HCT116 (cell line): ENCODE measurements around the gene DCST2. TPM values are rescaled to one million over a fixed set of nuclear protein-coding genes. Genes with fewer than 3 reads are reported as not detected.
A peak's percentile ranks its signal among the peaks of the same experiment; 100 is the strongest.

Source experiments
- ATAC-seq: fragments of 200-7000 bp; cut with Tn5 transposase; 2 replicates; pipeline ENCODE4 v1.9.1; 2020; ENCODE audit warnings: mild to moderate bottlenecking, moderate library complexity
- BruUV-seq: library from RNA; stranded (reverse); fragments of 400-500 nt; replicated peaks from 2 replicates; lab custom pipeline; 2021; lab: Mats Ljungman, UMichigan
- CTCF ChIA-PET: fragments of 300-600 bp; sonication (Branson Sonifier 250); formaldehyde crosslinking; loops from one replicate; lab custom pipeline; 2021; ENCODE audit warnings: antibody characterized with exemption; lab: Charles Lee
- POLR2A ChIA-PET: fragments of 300-600, 350-600 bp; sonication (Branson Sonifier 250); formaldehyde crosslinking; loops from one replicate; lab custom pipeline; 2021; ENCODE audit warnings: antibody characterized with exemption; lab: Charles Lee
- RAD21 ChIA-PET, 2 experiments: fragments of 300-600 bp; sonication (Branson Sonifier 250); formaldehyde crosslinking; loops; one replicate each; lab custom pipeline; 2023; ENCODE audit warnings: low total read pairs in 2 of 2; ENCODE audit not compliant: uncharacterized antibody in 2 of 2, unreplicated experiment in 2 of 2, low non-redundant PET in 1 of 2; lab: Charles Lee
- DNase-seq: peaks from one replicate; pipeline ENCODE4 v3.0.0-alpha.2; 2010; ENCODE audit warnings: low read depth, low spot score
- H2AFZ ChIP-seq: fragments of 200-600 bp; shearing (Covaris generic), sonication (generic); 2 replicates; pipeline ENCODE4 v1.6.1; 2017; ENCODE audit warnings: low read depth, mixed run types, mixed read lengths, antibody characterized with exemption, low read length; ENCODE audit not compliant: poor library complexity, severe bottlenecking
- H3K27ac ChIP-seq: 2 replicates; pipeline ENCODE4 v1.5.1; 2012; ENCODE audit warnings: low read depth, low read length
- H3K27me3 ChIP-seq: fragments of 200-600 bp; sonication (generic); 2 replicates; pipeline ENCODE4 v1.6.1; 2016; ENCODE audit warnings: mixed run types, low read length, mixed read lengths; ENCODE audit not compliant: insufficient read depth
- H3K36me3 ChIP-seq, 2 experiments: fragments of 200-500 bp in 1 of 2; fragments of 200-600 bp in 1 of 2; sonication (Bioruptor generic) in 1 of 2; sonication (generic) in 1 of 2; 2 replicates each; pipeline versions ENCODE4 v1.5.1 to v1.6.1; 2014 to 2016; ENCODE audit warnings: low read length in 2 of 2, inconsistent platforms in 1 of 2, mixed read lengths in 1 of 2, mixed run types in 1 of 2; ENCODE audit not compliant: insufficient read depth in 2 of 2, control insufficient read depth in 1 of 2
- H3K4me1 ChIP-seq, 2 experiments: fragments of 200-600 bp in 1 of 2; sonication (generic) in 1 of 2; 2 replicates each; pipeline versions ENCODE4 v1.5.1 to v1.6.1; 2012 to 2017; ENCODE audit warnings: low read length in 2 of 2, inconsistent platforms in 1 of 2, mild to moderate bottlenecking in 1 of 2, mixed read lengths in 1 of 2, mixed run types in 1 of 2, moderate library complexity in 1 of 2; ENCODE audit not compliant: insufficient read depth in 2 of 2, control insufficient read depth in 1 of 2
- H3K4me2 ChIP-seq: fragments of 200-600 bp; sonication (generic); 2 replicates; pipeline ENCODE4 v1.6.1; 2017; ENCODE audit warnings: mixed run types, low read length, mixed read lengths
- H3K4me3 ChIP-seq, 2 experiments: fragments of 200-600 bp in 1 of 2; sonication (generic) in 1 of 2; replicated peaks in 1 of 2; 2 replicates each; pipeline ENCODE4 v1.5.1; 2011 to 2016; ENCODE audit warnings: low read length in 2 of 2, control low read depth in 1 of 2, low read depth in 1 of 2, mild to moderate bottlenecking in 1 of 2, mixed read lengths in 1 of 2, mixed run types in 1 of 2
- H3K79me2 ChIP-seq: fragments of 200-600 bp; sonication (generic); 2 replicates; pipeline ENCODE4 v1.6.1; 2017; ENCODE audit warnings: mild to moderate bottlenecking, mixed run types, low read length, moderate library complexity, mixed read lengths; ENCODE audit not compliant: insufficient read depth
- H3K9ac ChIP-seq: fragments of 200-600 bp; sonication (generic); 2 replicates; pipeline ENCODE4 v1.6.1; 2016; ENCODE audit warnings: low read length, mixed read lengths
- H3K9me2 ChIP-seq: fragments of 200-600 bp; sonication (generic), shearing (Covaris generic); 2 replicates; pipeline ENCODE4 v1.6.1; 2017; ENCODE audit warnings: mixed run types, mild to moderate bottlenecking, moderate library complexity; ENCODE audit not compliant: insufficient read depth
- H3K9me3 ChIP-seq, 2 experiments: fragments of 200-500 bp in 1 of 2; fragments of 200-600 bp in 1 of 2; sonication (Bioruptor generic) in 1 of 2; sonication (generic) in 1 of 2; 2 replicates each; pipeline ENCODE4 v1.6.1; 2014 to 2017; ENCODE audit warnings: low read length in 2 of 2, mixed read lengths in 2 of 2, inconsistent platforms in 1 of 2, low read depth in 1 of 2, mild to moderate bottlenecking in 1 of 2, mixed run types in 1 of 2, moderate library complexity in 1 of 2; ENCODE audit not compliant: control insufficient read depth in 1 of 2, insufficient read depth in 1 of 2
- H4K20me1 ChIP-seq: fragments of 200-600 bp; sonication (generic), shearing (Covaris generic); 2 replicates; pipeline ENCODE4 v1.6.1; 2017; ENCODE audit warnings: mixed run types, mild to moderate bottlenecking, moderate library complexity; ENCODE audit not compliant: insufficient read depth
- CBX3 ChIP-seq: IDR thresholded peaks from 2 replicates; pipeline ENCODE4 v1.6.1; 2012; ENCODE audit warnings: low read depth
- CEBPB ChIP-seq: IDR thresholded peaks from 2 replicates; pipeline ENCODE4 v1.6.1; 2012; ENCODE audit warnings: low read depth
- CTCF ChIP-seq, 3 experiments: fragments of 200-600 bp in 1 of 3; sonication (generic) in 1 of 3; IDR thresholded peaks in 2 of 3; conservative IDR thresholded peaks in 1 of 3; 2 replicates each; pipeline ENCODE4 v1.5.1; 2012 to 2017; ENCODE audit warnings: low read depth in 2 of 3, low read length in 2 of 3, antibody characterized with exemption in 1 of 3, borderline replicate concordance in 1 of 3, control low read depth in 1 of 3, mild to moderate bottlenecking in 1 of 3, mixed read lengths in 1 of 3, mixed run types in 1 of 3, moderate library complexity in 1 of 3; ENCODE audit not compliant: insufficient read depth in 1 of 3
- EGR1 ChIP-seq: IDR thresholded peaks from 2 replicates; pipeline ENCODE4 v1.6.1; 2012; ENCODE audit warnings: low read depth
- ELF1 ChIP-seq: IDR thresholded peaks from 2 replicates; pipeline ENCODE4 v1.6.1; 2012; ENCODE audit warnings: low read depth, borderline replicate concordance
- EZH2 ChIP-seq: fragments of 200-600 bp; sonication (generic); IDR thresholded peaks from 2 replicates; pipeline ENCODE4 v1.6.1; 2017; ENCODE audit warnings: antibody characterized with exemption, mixed run types
- EZH2phosphoT487 ChIP-seq: fragments of 200-600 bp; IDR thresholded peaks from 2 replicates; pipeline ENCODE4 v1.6.1; 2018; ENCODE audit warnings: antibody characterized with exemption, borderline replicate concordance
- FOSL1 ChIP-seq: IDR thresholded peaks from 2 replicates; pipeline ENCODE4 v1.6.1; 2012; ENCODE audit warnings: low read depth
- POLR2A ChIP-seq: IDR thresholded peaks from 2 replicates; pipeline ENCODE4 v1.7.0; 2011; ENCODE audit warnings: borderline replicate concordance; ENCODE audit not compliant: insufficient read depth, insufficient read length; ENCODE audit errors: extremely low read depth
- RAD21 ChIP-seq: IDR thresholded peaks from 2 replicates; pipeline ENCODE4 v1.6.1; 2012; ENCODE audit warnings: low read depth, mild to moderate bottlenecking
- SP1 ChIP-seq: IDR thresholded peaks from 2 replicates; pipeline ENCODE4 v1.6.1; 2012; ENCODE audit warnings: low read depth
- SRF ChIP-seq: IDR thresholded peaks from 2 replicates; pipeline ENCODE4 v1.6.1; 2012; ENCODE audit warnings: low read depth
- TCF7L2 ChIP-seq: IDR thresholded peaks from 2 replicates; pipeline ENCODE4 v1.7.0; 2011; ENCODE audit warnings: borderline replicate concordance, inconsistent platforms; ENCODE audit not compliant: insufficient read depth, insufficient read length; ENCODE audit errors: extremely low read depth
- YY1 ChIP-seq: IDR thresholded peaks from 2 replicates; pipeline ENCODE4 v1.6.1; 2011; ENCODE audit warnings: low read length, low read depth, moderate library complexity, mild to moderate bottlenecking; ENCODE audit not compliant: insufficient replicate concordance; ENCODE audit errors: extremely low read depth
- intact Hi-C: fragments of 100-400 bp; cut with micrococcal nuclease; formaldehyde crosslinking; loops from 2 replicates; pipeline ENCODE4 v1.10.0; 2022
- total RNA-seq: library from RNA; stranded (reverse); gene quantifications from one replicate; pipeline ENCODE4 v1.2.1, GENCODE V29; 2021; ENCODE audit not compliant: unreplicated experiment
- TF ChIP-seq, protein P1 (sequence below): IDR thresholded peaks from 2 replicates; pipeline ENCODE4 v1.6.1; 2012; ENCODE audit warnings: low read depth
- TF ChIP-seq, protein P2 (sequence below): IDR thresholded peaks from 2 replicates; pipeline ENCODE4 v1.6.1; 2012

Gene DCST2
- total RNA-seq, 1 experiment from 2014 or later = 2.0 TPM

GRCh38 chr1:154982341-154982740 is 51.2 kb downstream of the DCST2 start:
- no peaks in the 10 kb centered on the region for H3K9me2 ChIP-seq
- no peak for DNase-seq
- H3K27ac ChIP-seq = peak overlapping the region; percentile 70
- peaks cover 75% of the 10 kb centered on the region for H3K79me2 ChIP-seq
- H3K4me1 ChIP-seq = peaks cover 10 to 34% of the 10 kb centered on the region in 2 experiments; a peak in 3 of 4 replicates
- H3K4me2 ChIP-seq = peak overlapping the region; percentile 93
- ATAC-seq = no peak
- ChIA-PET RAD21 (no interaction called here), POLR2A (interaction anchor here (3.3 to 3.7 kb wide), 2 partner anchors 10 to 12 kb away, joined by 15 to 46 read pairs; partner anchors contain the start of genes LENEP and SHC1), CTCF (interaction anchor here (1.1 to 3.2 kb wide), 5 partner anchors 8 to 211 kb away, joined by 4 to 25 read pairs (median 4); partner anchors contain the start of genes CKS1B and LENEP)
- H2AFZ ChIP-seq = no peak overlapping the region
- H3K36me3 ChIP-seq = peaks cover 17 to 27% of the 10 kb centered on the region in 2 experiments
- H3K27me3 ChIP-seq = no peaks in the 10 kb centered on the region
- peak overlapping the region; percentile 41 to 84 for H3K4me3 ChIP-seq
- intact Hi-C loops = no loop called here
- TSS peak; percentile 99 for BruUV-seq
- TF ChIP-seq YY1 (no peak), SP1 (no peak), CEBPB (no peak), EZH2 (no peak), RAD21 (no peak), ELF1 (no peak), EZH2phosphoT487 (no peak), FOSL1 (no peak), SRF (no peak), CTCF (IDR thresholded peaks at IDR 0.05 in 2 of 3, conservative IDR thresholded peaks at IDR 0.05 in 1 of 3; ENCODE audit: borderline replicate concordance in 1 of 3, insufficient read depth in 1 of 3, low read depth in 2 of 3, low read length in 2 of 3) (no peak), POLR2A (no peak), EGR1 (no peak), TCF7L2 (no peak), CBX3 (no peak)
- TF ChIP-seq, protein P1, sequence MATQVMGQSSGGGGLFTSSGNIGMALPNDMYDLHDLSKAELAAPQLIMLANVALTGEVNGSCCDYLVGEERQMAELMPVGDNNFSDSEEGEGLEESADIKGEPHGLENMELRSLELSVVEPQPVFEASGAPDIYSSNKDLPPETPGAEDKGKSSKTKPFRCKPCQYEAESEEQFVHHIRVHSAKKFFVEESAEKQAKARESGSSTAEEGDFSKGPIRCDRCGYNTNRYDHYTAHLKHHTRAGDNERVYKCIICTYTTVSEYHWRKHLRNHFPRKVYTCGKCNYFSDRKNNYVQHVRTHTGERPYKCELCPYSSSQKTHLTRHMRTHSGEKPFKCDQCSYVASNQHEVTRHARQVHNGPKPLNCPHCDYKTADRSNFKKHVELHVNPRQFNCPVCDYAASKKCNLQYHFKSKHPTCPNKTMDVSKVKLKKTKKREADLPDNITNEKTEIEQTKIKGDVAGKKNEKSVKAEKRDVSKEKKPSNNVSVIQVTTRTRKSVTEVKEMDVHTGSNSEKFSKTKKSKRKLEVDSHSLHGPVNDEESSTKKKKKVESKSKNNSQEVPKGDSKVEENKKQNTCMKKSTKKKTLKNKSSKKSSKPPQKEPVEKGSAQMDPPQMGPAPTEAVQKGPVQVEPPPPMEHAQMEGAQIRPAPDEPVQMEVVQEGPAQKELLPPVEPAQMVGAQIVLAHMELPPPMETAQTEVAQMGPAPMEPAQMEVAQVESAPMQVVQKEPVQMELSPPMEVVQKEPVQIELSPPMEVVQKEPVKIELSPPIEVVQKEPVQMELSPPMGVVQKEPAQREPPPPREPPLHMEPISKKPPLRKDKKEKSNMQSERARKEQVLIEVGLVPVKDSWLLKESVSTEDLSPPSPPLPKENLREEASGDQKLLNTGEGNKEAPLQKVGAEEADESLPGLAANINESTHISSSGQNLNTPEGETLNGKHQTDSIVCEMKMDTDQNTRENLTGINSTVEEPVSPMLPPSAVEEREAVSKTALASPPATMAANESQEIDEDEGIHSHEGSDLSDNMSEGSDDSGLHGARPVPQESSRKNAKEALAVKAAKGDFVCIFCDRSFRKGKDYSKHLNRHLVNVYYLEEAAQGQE = no peak
- TF ChIP-seq, protein P2, sequence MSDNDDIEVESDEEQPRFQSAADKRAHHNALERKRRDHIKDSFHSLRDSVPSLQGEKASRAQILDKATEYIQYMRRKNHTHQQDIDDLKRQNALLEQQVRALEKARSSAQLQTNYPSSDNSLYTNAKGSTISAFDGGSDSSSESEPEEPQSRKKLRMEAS = no peak
- no peaks in the 10 kb centered on the region for H3K9me3 ChIP-seq
- no peaks in the 10 kb centered on the region for H4K20me1 ChIP-seq
- H3K9ac ChIP-seq = peak overlapping the region; percentile 90
